Fibroblast of lung (primary cell): ENCODE measurements around the gene SLC16A7. TPM values are rescaled to one million over a fixed set of nuclear protein-coding genes. Genes with fewer than 3 reads are reported as not detected.

ENCODE experiments used
- DNase-seq, 2 donors: peaks; one replicate each; pipeline versions ENCODE4 v3.0.0 to v3.0.0-alpha.2; 2010; ENCODE audit warnings: low read depth in 2 of 2
- H2AFZ ChIP-seq: 2 replicates; pipeline ENCODE4 v1.5.1; 2012; ENCODE audit warnings: low read length, control low read depth, inconsistent platforms
- H3K27ac ChIP-seq: 2 replicates; pipeline ENCODE4 v1.5.1; 2011; ENCODE audit warnings: low read length, control low read depth; ENCODE audit not compliant: insufficient read depth
- H3K27me3 ChIP-seq: 2 replicates; pipeline ENCODE4 v1.5.1; 2011; ENCODE audit warnings: mild to moderate bottlenecking, low read length; ENCODE audit not compliant: control insufficient read depth, insufficient read depth
- H3K36me3 ChIP-seq: 2 replicates; pipeline ENCODE4 v1.5.1; 2011; ENCODE audit warnings: low read length; ENCODE audit not compliant: control insufficient read depth, insufficient read depth
- H3K4me1 ChIP-seq: 2 replicates; pipeline ENCODE4 v1.5.1; 2011; ENCODE audit warnings: low read length; ENCODE audit not compliant: control insufficient read depth, insufficient read depth; ENCODE audit errors: extremely low read depth
- H3K4me2 ChIP-seq: 2 replicates; pipeline ENCODE4 v1.5.1; 2011; ENCODE audit warnings: low read length, control low read depth; ENCODE audit not compliant: insufficient read depth; ENCODE audit errors: extremely low read depth
- H3K4me3 ChIP-seq, 4 experiments: fragments of 200-600 bp in 1 of 4; sonication (generic) in 1 of 4; replicated peaks in 1 of 4; 2 replicates each; pipeline ENCODE4 v1.5.1; 2011 to 2016; ENCODE audit warnings: low read length in 4 of 4, low read depth in 3 of 4, mild to moderate bottlenecking in 3 of 4, control low read depth in 2 of 4, inconsistent platforms in 1 of 4, mixed read lengths in 1 of 4; ENCODE audit not compliant: insufficient read depth in 1 of 4; ENCODE audit errors: control extremely low read depth in 1 of 4
- H3K79me2 ChIP-seq: 2 replicates; pipeline ENCODE4 v1.5.1; 2012; ENCODE audit warnings: mild to moderate bottlenecking, low read length, inconsistent platforms; ENCODE audit not compliant: control insufficient read depth, insufficient read depth
- H3K9ac ChIP-seq: 2 replicates; pipeline ENCODE4 v1.5.1; 2011; ENCODE audit warnings: mild to moderate bottlenecking, low read length, control low read depth; ENCODE audit not compliant: insufficient read depth
- H3K9me3 ChIP-seq: 2 replicates; pipeline ENCODE4 v1.5.1; 2012; ENCODE audit warnings: low read depth, low read length; ENCODE audit not compliant: control insufficient read depth, insufficient read depth
- H4K20me1 ChIP-seq: 2 replicates; pipeline ENCODE4 v1.5.1; 2011; ENCODE audit warnings: low read length; ENCODE audit not compliant: control insufficient read depth, insufficient read depth; ENCODE audit errors: extremely low read depth
- EZH2 ChIP-seq: IDR thresholded peaks from 2 replicates; pipeline ENCODE4 v1.5.1; 2012; ENCODE audit warnings: low read length, control low read depth, mild to moderate bottlenecking; ENCODE audit errors: missing control alignments
- polyA plus RNA-seq, 2 donors: library from polyadenylated mRNA; depleted of rRNA in 1 of 2; stranded (reverse) in 1 of 2; unstranded in 1 of 2; fragments of >200 nt; gene quantifications; 2 replicates each; pipeline ENCODE4 v1.2.1, GENCODE V29; 2011 to 2012; ENCODE audit warnings: missing spikeins in 1 of 2
- total RNA-seq: library from RNA; depleted of rRNA; stranded (reverse); fragments of >200 nt; gene quantifications from 2 replicates; pipeline ENCODE4 v1.2.1, GENCODE V29; 2014
- TF ChIP-seq, protein P1 (sequence below), 2 donors: IDR thresholded peaks in 1 of 2; conservative IDR thresholded peaks in 1 of 2; 1 replicate in 1 of 2; 2 replicates in 1 of 2; pipeline ENCODE4 v1.5.1; 2011 to 2012; ENCODE audit warnings: low read length in 2 of 2, control low read depth in 1 of 2, inconsistent platforms in 1 of 2, low read depth in 1 of 2, mild to moderate bottlenecking in 1 of 2

Gene SLC16A7
- total and polyA plus RNA-seq, 2 donors (not counting 1 experiment from before 2014, with no cell fraction given): 40.2 to 110 TPM

GRCh38 chr12:59583003-59583712 lies 12.7 kb upstream of the SLC16A7 start:
- Histone ChIP-seq H3K27ac (no peak overlapping the region), H3K9me3 (no peaks in the 10 kb centered on the region), H3K36me3 (no peaks in the 10 kb centered on the region), H3K4me3 (no peak overlapping the region), H3K4me1 (no peaks in the 10 kb centered on the region), H4K20me1 (no peaks in the 10 kb centered on the region), H2AFZ (no peak overlapping the region), H3K9ac (no peak overlapping the region), H3K4me2 (no peak overlapping the region), H3K27me3 (no peaks in the 10 kb centered on the region), H3K79me2 (no peaks in the 10 kb centered on the region)
- TF ChIP-seq, protein P1, sequence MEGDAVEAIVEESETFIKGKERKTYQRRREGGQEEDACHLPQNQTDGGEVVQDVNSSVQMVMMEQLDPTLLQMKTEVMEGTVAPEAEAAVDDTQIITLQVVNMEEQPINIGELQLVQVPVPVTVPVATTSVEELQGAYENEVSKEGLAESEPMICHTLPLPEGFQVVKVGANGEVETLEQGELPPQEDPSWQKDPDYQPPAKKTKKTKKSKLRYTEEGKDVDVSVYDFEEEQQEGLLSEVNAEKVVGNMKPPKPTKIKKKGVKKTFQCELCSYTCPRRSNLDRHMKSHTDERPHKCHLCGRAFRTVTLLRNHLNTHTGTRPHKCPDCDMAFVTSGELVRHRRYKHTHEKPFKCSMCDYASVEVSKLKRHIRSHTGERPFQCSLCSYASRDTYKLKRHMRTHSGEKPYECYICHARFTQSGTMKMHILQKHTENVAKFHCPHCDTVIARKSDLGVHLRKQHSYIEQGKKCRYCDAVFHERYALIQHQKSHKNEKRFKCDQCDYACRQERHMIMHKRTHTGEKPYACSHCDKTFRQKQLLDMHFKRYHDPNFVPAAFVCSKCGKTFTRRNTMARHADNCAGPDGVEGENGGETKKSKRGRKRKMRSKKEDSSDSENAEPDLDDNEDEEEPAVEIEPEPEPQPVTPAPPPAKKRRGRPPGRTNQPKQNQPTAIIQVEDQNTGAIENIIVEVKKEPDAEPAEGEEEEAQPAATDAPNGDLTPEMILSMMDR (conservative IDR thresholded peaks at IDR 0.05 in 1 of 2, IDR thresholded peaks at IDR 0.05 in 1 of 2; ENCODE audit: low read depth in 1 of 2, low read length in 2 of 2): no peak
- no peak for TF ChIP-seq EZH2
- DNase-seq: no peak

GRCh38 chr12:59587710-59588109 lies 8.1 kb upstream of the SLC16A7 start:
- Histone ChIP-seq H3K4me1 (no peaks in the 10 kb centered on the region), H3K4me3 (no peak overlapping the region), H3K4me2 (no peak overlapping the region), H3K79me2 (no peaks in the 10 kb centered on the region), H4K20me1 (no peaks in the 10 kb centered on the region), H3K27ac (no peak overlapping the region), H3K36me3 (no peaks in the 10 kb centered on the region), H3K9ac (no peak overlapping the region), H2AFZ (no peak overlapping the region), H3K27me3 (no peaks in the 10 kb centered on the region), H3K9me3 (no peaks in the 10 kb centered on the region)
- DNase-seq: no peak
- TF ChIP-seq, protein P1 (conservative IDR thresholded peaks at IDR 0.05 in 1 of 2, IDR thresholded peaks at IDR 0.05 in 1 of 2; ENCODE audit: low read depth in 1 of 2, low read length in 2 of 2): no peak
- no peak for TF ChIP-seq EZH2

- no peak for TF ChIP-seq EZH2
- TF ChIP-seq, protein P1 (conservative IDR thresholded peaks at IDR 0.05 in 1 of 2, IDR thresholded peaks at IDR 0.05 in 1 of 2; ENCODE audit: low read depth in 1 of 2, low read length in 2 of 2): no peak
- Histone ChIP-seq H3K27ac (no peak overlapping the region), H3K4me1 (peaks cover 3% of the 10 kb centered on the region), H4K20me1 (no peaks in the 10 kb centered on the region), H3K4me3 (no peak overlapping the region), H3K36me3 (no peaks in the 10 kb centered on the region), H3K4me2 (no peak overlapping the region), H3K79me2 (no peaks in the 10 kb centered on the region), H3K9ac (no peak overlapping the region), H3K9me3 (no peaks in the 10 kb centered on the region), H2AFZ (peak overlapping the region; percentile 25), H3K27me3 (no peaks in the 10 kb centered on the region)
- DNase-seq: no peak
Observed at GRCh38 chr12:59593761-59594160, 2.1 kb upstream of the SLC16A7 start.
